ENCODE results near the gene CLTCL1. TPM values are rescaled to one million over a fixed set of nuclear protein-coding genes. Genes with fewer than 3 reads are reported as not detected.
"Not testable (repeated sequence)": the region's sequence is repeated elsewhere in the genome, so short reads cannot be mapped to it uniquely, and the experiment has no call there.

Gene CLTCL1
- total and polyA plus RNA-seq, 2 experiments from 2014 or later, result 8.5 to 10.2 TPM

DNA sequence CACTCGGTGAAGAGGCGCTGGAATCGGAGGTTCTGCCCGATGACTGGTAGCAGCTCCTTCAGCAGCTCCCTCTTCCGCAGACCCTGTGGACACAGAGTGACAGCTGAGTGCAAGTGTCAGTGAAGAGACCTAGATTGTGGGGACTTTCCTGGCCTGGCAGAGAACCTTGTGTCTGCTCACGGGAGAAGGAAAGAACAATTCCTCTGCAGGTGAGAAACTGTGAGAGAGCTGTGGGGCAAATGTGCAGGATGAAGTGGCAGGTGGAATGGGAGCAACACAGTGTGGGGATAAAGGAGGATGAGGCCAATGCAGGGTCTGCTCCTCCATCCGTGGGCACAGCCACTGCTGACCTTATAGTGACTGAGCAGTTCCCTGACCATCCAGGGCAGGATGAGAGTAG is 40.0 kb upstream of the CLTCL1 start:
- H3K36me3 ChIP-seq (ENCODE audit: low read depth), result peaks cover 43% of the 10 kb centered on the region
- in situ Hi-C loops (cut with MboI), result no loop called here

DNA sequence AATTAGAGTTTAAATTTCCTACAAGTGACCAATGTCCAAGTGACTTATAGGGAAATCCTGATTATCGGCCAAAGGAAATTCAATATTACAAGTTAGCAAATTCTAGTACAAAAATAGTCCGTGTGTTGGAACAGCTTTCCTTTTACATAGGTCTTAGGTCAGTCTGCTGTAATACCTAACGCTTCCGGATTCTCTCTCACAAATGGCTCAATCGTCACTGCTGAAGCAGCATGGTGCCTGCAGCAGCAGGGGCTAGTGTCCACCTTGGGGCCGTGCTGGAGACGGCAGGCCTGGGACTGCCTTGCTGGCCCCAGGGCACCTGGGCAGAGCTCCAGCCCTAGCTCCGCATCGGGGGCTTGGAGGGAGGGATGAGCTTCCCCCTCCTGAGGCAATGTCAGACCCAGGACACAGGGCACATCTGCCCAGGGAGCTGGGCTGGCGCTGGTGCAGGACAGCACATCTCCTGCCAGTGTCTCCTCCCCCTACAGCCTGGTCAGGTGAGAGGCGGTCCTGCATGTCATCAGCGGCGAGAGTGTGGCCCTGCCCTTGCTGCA is 39.4 kb upstream of the CLTCL1 start:
- Histone ChIP-seq H3K79me2 (ENCODE audit: insufficient read depth) (no peaks in the 10 kb centered on the region), H3K9me2 (ENCODE audit: insufficient read depth) (no peaks in the 10 kb centered on the region), H2AFZ (no peak overlapping the region), H3K36me3 (ENCODE audit: low read depth) (peaks cover 39% of the 10 kb centered on the region), H3K4me2 (ENCODE audit: unreplicated experiment) (no peak overlapping the region), H3K9me3 (ENCODE audit: low read depth) (no peaks in the 10 kb centered on the region), H3K27me3 (replicated peaks; ENCODE audit: insufficient read depth) (no peaks in the 10 kb centered on the region), H4K20me1 (ENCODE audit: insufficient read depth) (no peaks in the 10 kb centered on the region), H3K9ac (no peak overlapping the region), H3F3A (ENCODE audit: insufficient read depth) (0 out of 2 replicates have a peak, but pooled peaks cover 4% of the 10 kb centered on the region), H3K4me3 (no peak overlapping the region), H3K27ac (no peak overlapping the region), H3K4me1 (ENCODE audit: insufficient read depth) (no peaks in the 10 kb centered on the region)
- DNase-seq, result no peak
- TF ChIP-seq EZH2phosphoT487 (IDR thresholded peaks at IDR 0.05; ENCODE audit: insufficient read depth, low read depth) (no peak), EZH2 (IDR thresholded peaks at IDR 0.05; ENCODE audit: insufficient read depth, poor library complexity, severe bottlenecking) (no peak)
- in situ Hi-C loops (cut with MboI), result no loop called here
- 97% methylated on average over 13 of the region's 13 CpGs for WGBS, 2 experiments (ENCODE audit: low coverage in 1 of 2, low lambda C conversion rate in 2 of 2, missing lambda C conversion rate in 2 of 2)

More for the DNA sequence above, 40.0 kb upstream of the CLTCL1 start:
- no peak overlapping the region for H3K9ac ChIP-seq
- H3K9me3 ChIP-seq (ENCODE audit: low read depth), result no peaks in the 10 kb centered on the region
- no peaks in the 10 kb centered on the region for H3K9me2 ChIP-seq (ENCODE audit: insufficient read depth)
- H4K20me1 ChIP-seq (ENCODE audit: insufficient read depth), result no peaks in the 10 kb centered on the region
- H3F3A ChIP-seq (ENCODE audit: insufficient read depth), result no peaks in the 10 kb centered on the region
- 96 to 97% methylated on average over 7 of the region's 7 CpGs for WGBS, 2 experiments (ENCODE audit: low coverage in 1 of 2, low lambda C conversion rate in 2 of 2, missing lambda C conversion rate in 2 of 2)
- no peak overlapping the region for H3K4me3 ChIP-seq
- no peak for DNase-seq
- no peak overlapping the region for H3K27ac ChIP-seq
- TF ChIP-seq EZH2 (IDR thresholded peaks at IDR 0.05; ENCODE audit: insufficient read depth, poor library complexity, severe bottlenecking), result no peak
- TF ChIP-seq EZH2phosphoT487 (IDR thresholded peaks at IDR 0.05; ENCODE audit: insufficient read depth, low read depth), result no peak
- no peaks in the 10 kb centered on the region for H3K27me3 ChIP-seq (replicated peaks; ENCODE audit: insufficient read depth)
- H3K79me2 ChIP-seq (ENCODE audit: insufficient read depth), result peaks cover 2% of the 10 kb centered on the region; the same call in 1 of the 2 replicates
- H3K4me1 ChIP-seq (ENCODE audit: insufficient read depth), result no peaks in the 10 kb centered on the region
- H2AFZ ChIP-seq, result no peak overlapping the region
- H3K4me2 ChIP-seq (ENCODE audit: unreplicated experiment), result no peak overlapping the region

DNA sequence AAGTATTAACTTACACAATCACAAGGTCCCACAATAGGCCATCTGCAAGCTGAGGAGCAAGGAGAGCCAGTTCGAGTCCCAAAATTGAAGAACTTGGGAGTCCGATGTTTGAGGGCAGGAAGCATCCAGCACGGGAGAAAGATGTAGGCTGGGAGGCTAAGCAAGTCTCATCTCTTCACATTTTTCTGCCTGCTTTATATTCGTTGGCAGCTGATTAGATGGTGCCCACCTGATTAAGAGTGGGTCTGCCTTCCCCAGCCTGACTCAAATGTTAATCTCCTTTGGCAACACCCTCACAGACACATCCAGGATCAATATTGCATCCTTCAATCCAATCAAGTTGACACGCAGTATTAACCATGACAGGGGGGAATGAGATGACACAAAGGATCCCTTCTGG is 38.7 kb upstream of the CLTCL1 start:
- H3K9ac ChIP-seq; H2AFZ ChIP-seq; H3K27ac ChIP-seq; H3K79me2 ChIP-seq (ENCODE audit: insufficient read depth); H3K4me1 ChIP-seq (ENCODE audit: insufficient read depth); H3K9me3 ChIP-seq (ENCODE audit: low read depth); H4K20me1 ChIP-seq (ENCODE audit: insufficient read depth); H3K4me2 ChIP-seq (ENCODE audit: unreplicated experiment); H3K4me3 ChIP-seq; H3K9me2 ChIP-seq (ENCODE audit: insufficient read depth); H3K27me3 ChIP-seq (replicated peaks; ENCODE audit: insufficient read depth); in situ Hi-C loops (cut with MboI); DNase-seq; H3F3A ChIP-seq (ENCODE audit: insufficient read depth): not testable (repeated sequence)
- 87 to 89% methylated on average over 5 of the region's 5 CpGs for WGBS, 2 experiments (ENCODE audit: low coverage in 1 of 2, low lambda C conversion rate in 2 of 2, missing lambda C conversion rate in 2 of 2)
- H3K36me3 ChIP-seq (ENCODE audit: low read depth), result peaks cover 31% of the 10 kb centered on the region

DNA sequence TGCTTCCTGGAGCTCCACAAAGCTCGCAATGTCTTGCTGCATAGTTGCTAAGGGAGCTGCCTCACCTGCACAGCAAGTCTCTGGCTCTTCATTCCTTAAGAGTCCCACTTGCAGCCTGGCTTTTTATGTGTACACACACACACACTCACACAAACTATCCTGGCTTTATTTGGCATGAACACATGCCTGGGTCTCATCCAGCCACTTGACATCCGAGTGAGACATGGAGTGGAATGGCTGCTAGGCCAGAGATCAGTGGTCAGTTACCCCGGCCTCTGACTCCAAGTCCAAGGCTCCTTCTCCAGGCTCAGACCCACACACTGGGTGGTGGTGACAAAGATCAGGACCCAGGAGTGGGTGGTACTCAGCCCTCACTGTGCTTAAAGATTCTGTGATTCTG is 37.9 kb upstream of the CLTCL1 start:
- TF ChIP-seq EZH2phosphoT487 (IDR thresholded peaks at IDR 0.05; ENCODE audit: insufficient read depth, low read depth) (no peak), EZH2 (IDR thresholded peaks at IDR 0.05; ENCODE audit: insufficient read depth, poor library complexity, severe bottlenecking) (no peak)
- Histone ChIP-seq H3F3A (ENCODE audit: insufficient read depth) (0 out of 2 replicates have a peak, but pooled peaks cover 7% of the 10 kb centered on the region), H3K36me3 (ENCODE audit: low read depth) (peaks cover 24% of the 10 kb centered on the region; the same call in 1 of the 2 replicates), H3K9me2 (ENCODE audit: insufficient read depth) (no peaks in the 10 kb centered on the region), H2AFZ (no peak overlapping the region), H3K27ac (no peak overlapping the region), H3K79me2 (ENCODE audit: insufficient read depth) (no peaks in the 10 kb centered on the region), H3K27me3 (replicated peaks; ENCODE audit: insufficient read depth) (no peaks in the 10 kb centered on the region), H3K4me2 (ENCODE audit: unreplicated experiment) (no peak overlapping the region), H3K4me1 (ENCODE audit: insufficient read depth) (no peaks in the 10 kb centered on the region), H4K20me1 (ENCODE audit: insufficient read depth) (no peaks in the 10 kb centered on the region), H3K9me3 (ENCODE audit: low read depth) (no peaks in the 10 kb centered on the region), H3K9ac (no peak overlapping the region), H3K4me3 (no peak overlapping the region)
- 98 to 100% methylated on average over 3 of the region's 3 CpGs for WGBS, 2 experiments (ENCODE audit: low coverage in 1 of 2, low lambda C conversion rate in 2 of 2, missing lambda C conversion rate in 2 of 2)
- no peak for DNase-seq
- in situ Hi-C loops (cut with MboI), result no loop called here
